Upper lobe of left lung (tissue), 6 donors: Measurements from ENCODE around the gene CERS6. TPM values are rescaled to one million over a fixed set of nuclear protein-coding genes. Genes with fewer than 3 reads are reported as not detected.
A peak's percentile ranks its signal among the peaks of the same experiment; 100 is the strongest.

Source experiments
- ATAC-seq, 2 donors: fragments of 200-7000 bp; cut with Tn5 transposase; one replicate each; pipeline ENCODE4 v1.9.1; 2022; ENCODE audit warnings: mild to moderate bottlenecking in 2 of 2, moderate library complexity in 2 of 2; ENCODE audit not compliant: low FRiP score in 2 of 2
- DNase-seq, 2 donors: peaks; one replicate each; pipeline ENCODE4 v3.0.0-alpha.2; 2019 to 2020
- H3K27ac ChIP-seq, 4 donors: fragments of 200-600 bp; sonication (generic); one replicate each; pipeline ENCODE4 v1.5.1; 2016 to 2019
- H3K27me3 ChIP-seq, 4 donors: fragments of 200-600 bp; sonication (generic); one replicate each; pipeline ENCODE4 v1.5.1; 2017 to 2019
- H3K36me3 ChIP-seq, 4 donors: fragments of 200-600 bp; sonication (generic); one replicate each; pipeline ENCODE4 v1.5.1; 2016 to 2019
- H3K4me1 ChIP-seq, 4 donors: fragments of 200-600 bp; sonication (generic); one replicate each; pipeline ENCODE4 v1.5.1; 2018 to 2019
- H3K4me3 ChIP-seq, 4 donors: fragments of 200-600 bp; sonication (generic); one replicate each; pipeline ENCODE4 v1.5.1; 2017 to 2019; ENCODE audit warnings: mild to moderate bottlenecking in 2 of 4, moderate library complexity in 1 of 4
- H3K9me3 ChIP-seq, 4 donors: fragments of 200-600 bp; sonication (generic); one replicate each; pipeline ENCODE4 v1.5.1; 2018 to 2019
- EP300 ChIP-seq, 4 donors: sonication (generic); formaldehyde crosslinking; IDR thresholded peaks; one replicate each; pipeline ENCODE4 v1.5.1; 2017; ENCODE audit warnings: antibody characterized with exemption in 4 of 4, control low read depth in 2 of 4
- POLR2A ChIP-seq, 4 donors: fragments of 450-650 bp; IDR thresholded peaks; one replicate each; pipeline ENCODE4 v1.5.1; 2016 to 2017; ENCODE audit warnings: antibody characterized with exemption in 4 of 4, mild to moderate bottlenecking in 2 of 4
- POLR2AphosphoS5 ChIP-seq, 2 donors: sonication (generic); formaldehyde crosslinking; IDR thresholded peaks; one replicate each; pipeline ENCODE4 v1.5.1; 2017; ENCODE audit warnings: antibody characterized with exemption in 2 of 2
- WGBS, 2 donors: methylation state at CpG; one replicate each; pipeline ENCODE4 v1.1.5; 2017 to 2018; 5-methylcytosine and 5-hydroxymethylcytosine counted together
- total RNA-seq, 6 donors: library from RNA; depleted of rRNA in 4 of 6; stranded (reverse); fragments of >200 nt in 4 of 6; gene quantifications; one replicate each; pipeline versions ENCODE4 v1.1.0 to v1.2.1, GENCODE V29; 2016 to 2021
- TF ChIP-seq, protein P1 (sequence below), 6 experiments: fragments of 450-650 bp in 4 of 6; fragments of 200-600 bp in 2 of 6; sonication (generic) in 2 of 6; IDR thresholded peaks; one replicate each; pipeline ENCODE4 v1.5.1; 2016 to 2019; ENCODE audit warnings: antibody characterized with exemption in 6 of 6
- donor health status: DM: no; HTN: no; CAD: no; lungs with moderate emphysema.
- donor health status: DM: no; HTN: yes; CAD: no; lungs with severe emphysema.

CERS6 gene
- total RNA-seq, 6 donors from 2014 or later: 7.3 to 24.7 (median 16.6) TPM

- Histone ChIP-seq H3K27me3 (no peaks in the 10 kb centered on the region), H3K36me3 (no peaks in the 10 kb centered on the region), H3K4me3 (no peak overlapping the region), H3K27ac (no peak overlapping the region), H3K4me1 (peaks cover 0 to 8% (median 0%) of the 10 kb centered on the region in 4 donors), H3K9me3 (no peaks in the 10 kb centered on the region)
- 93 to 96% methylated on average over 2 of the region's 2 CpGs for WGBS, 2 donors
- ATAC-seq (no peak), DNase-seq (no peak)
- TF ChIP-seq, protein P1, sequence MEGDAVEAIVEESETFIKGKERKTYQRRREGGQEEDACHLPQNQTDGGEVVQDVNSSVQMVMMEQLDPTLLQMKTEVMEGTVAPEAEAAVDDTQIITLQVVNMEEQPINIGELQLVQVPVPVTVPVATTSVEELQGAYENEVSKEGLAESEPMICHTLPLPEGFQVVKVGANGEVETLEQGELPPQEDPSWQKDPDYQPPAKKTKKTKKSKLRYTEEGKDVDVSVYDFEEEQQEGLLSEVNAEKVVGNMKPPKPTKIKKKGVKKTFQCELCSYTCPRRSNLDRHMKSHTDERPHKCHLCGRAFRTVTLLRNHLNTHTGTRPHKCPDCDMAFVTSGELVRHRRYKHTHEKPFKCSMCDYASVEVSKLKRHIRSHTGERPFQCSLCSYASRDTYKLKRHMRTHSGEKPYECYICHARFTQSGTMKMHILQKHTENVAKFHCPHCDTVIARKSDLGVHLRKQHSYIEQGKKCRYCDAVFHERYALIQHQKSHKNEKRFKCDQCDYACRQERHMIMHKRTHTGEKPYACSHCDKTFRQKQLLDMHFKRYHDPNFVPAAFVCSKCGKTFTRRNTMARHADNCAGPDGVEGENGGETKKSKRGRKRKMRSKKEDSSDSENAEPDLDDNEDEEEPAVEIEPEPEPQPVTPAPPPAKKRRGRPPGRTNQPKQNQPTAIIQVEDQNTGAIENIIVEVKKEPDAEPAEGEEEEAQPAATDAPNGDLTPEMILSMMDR (IDR thresholded peaks at IDR 0.05): no peak
- TF ChIP-seq POLR2A (IDR thresholded peaks at IDR 0.05) (no peak), POLR2AphosphoS5 (IDR thresholded peaks at IDR 0.05) (no peak), EP300 (IDR thresholded peaks at IDR 0.05) (no peak)
These were observed 109.4 kb downstream of the CERS6 start for GRCh38 chr2:168565512-168565911.

- peaks cover 0 to 8% (median 0%) of the 10 kb centered on the region in 4 donors for H3K4me1 ChIP-seq
- H3K27ac ChIP-seq: no peak overlapping the region
- DNase-seq: no peak
- H3K9me3 ChIP-seq: no peaks in the 10 kb centered on the region
- no peak for ATAC-seq
- no peaks in the 10 kb centered on the region for H3K27me3 ChIP-seq
- H3K36me3 ChIP-seq: no peaks in the 10 kb centered on the region
- H3K4me3 ChIP-seq: no peak overlapping the region
- TF ChIP-seq POLR2AphosphoS5 (IDR thresholded peaks at IDR 0.05) (no peak), POLR2A (IDR thresholded peaks at IDR 0.05) (no peak)
- TF ChIP-seq, protein P1 (IDR thresholded peaks at IDR 0.05): no peak
These were observed 111.0 kb downstream of the CERS6 start for GRCh38 chr2:168566974-168567665.

DNA sequence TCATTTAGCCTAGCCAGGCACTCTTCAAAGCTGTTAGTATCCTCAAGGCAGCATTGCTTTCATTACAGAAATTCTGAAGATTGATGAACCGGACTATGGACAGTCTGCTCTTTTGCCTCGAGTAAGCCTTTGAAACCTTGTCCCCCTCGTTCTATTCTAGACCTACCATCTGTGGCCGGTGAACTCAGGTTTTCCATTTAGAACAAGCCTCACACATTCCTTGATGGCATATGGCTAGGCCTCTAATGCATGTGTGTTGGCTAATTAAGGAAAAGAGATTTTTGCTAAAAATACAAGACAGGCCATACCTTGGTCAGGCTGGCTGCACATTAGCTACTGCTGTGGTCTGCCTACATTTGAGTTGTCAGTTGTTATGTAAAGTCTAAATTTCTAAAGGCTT is 111.8 kb downstream of the CERS6 start:
- Histone ChIP-seq H3K4me1 (peaks cover 0 to 8% (median 0%) of the 10 kb centered on the region in 4 donors), H3K36me3 (no peaks in the 10 kb centered on the region), H3K4me3 (no peak overlapping the region), H3K27me3 (no peaks in the 10 kb centered on the region), H3K9me3 (no peaks in the 10 kb centered on the region), H3K27ac (no peak overlapping the region)
- DNase-seq (no peak), ATAC-seq (no peak)
- WGBS, 2 donors: 95 to 96% methylated on average over 4 of the region's 4 CpGs
- no peak for TF ChIP-seq POLR2A (IDR thresholded peaks at IDR 0.05)

- no peaks in the 10 kb centered on the region for H3K27me3 ChIP-seq
- H3K9me3 ChIP-seq: no peaks in the 10 kb centered on the region
- TF ChIP-seq POLR2A (IDR thresholded peaks at IDR 0.05) (no peak), POLR2AphosphoS5 (IDR thresholded peaks at IDR 0.05) (no peak), EP300 (IDR thresholded peaks at IDR 0.05) (no peak)
- TF ChIP-seq, protein P1 (IDR thresholded peaks at IDR 0.05): no peak
- peaks cover 0 to 8% (median 0%) of the 10 kb centered on the region in 4 donors for H3K4me1 ChIP-seq
- DNase-seq (no peak), ATAC-seq (no peak)
- H3K36me3 ChIP-seq: no peaks in the 10 kb centered on the region
- WGBS, 2 donors: 83 to 85% methylated on average over 6 of the region's 6 CpGs
- H3K4me3 ChIP-seq: no peak overlapping the region
- no peak overlapping the region for H3K27ac ChIP-seq
These were observed 112.6 kb downstream of the CERS6 start for GRCh38 chr2:168568476-168569267.

DNA sequence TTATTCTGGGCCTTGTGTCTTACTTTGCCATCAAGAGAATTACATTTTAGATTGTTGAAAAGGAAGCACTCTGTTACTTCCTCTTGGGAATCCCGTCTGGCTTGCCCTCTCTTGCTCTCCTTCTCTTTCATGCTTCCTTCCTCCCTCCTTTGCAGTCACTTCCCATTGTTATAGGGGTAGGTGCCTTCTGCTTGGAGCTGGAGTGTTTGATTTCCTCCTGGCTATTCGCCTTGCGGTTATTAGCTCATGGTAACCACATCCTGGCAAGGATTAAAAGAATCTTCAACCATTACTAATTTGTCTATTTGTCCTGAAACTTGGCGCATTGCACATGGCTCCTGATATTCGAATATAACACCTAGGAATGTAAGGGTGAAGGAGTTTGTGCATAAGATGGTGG is 115.0 kb downstream of the CERS6 start:
- peak in 1 of 2 donors; percentile 52 for ATAC-seq
- no peak for DNase-seq
- Histone ChIP-seq H3K36me3 (no peaks in the 10 kb centered on the region), H3K27me3 (no peaks in the 10 kb centered on the region), H3K4me1 (peaks cover 0 to 4% (median 0%) of the 10 kb centered on the region in 4 donors), H3K27ac (no peak overlapping the region), H3K9me3 (no peaks in the 10 kb centered on the region), H3K4me3 (no peak overlapping the region)
- 58 to 63% methylated on average over 5 of the region's 5 CpGs for WGBS, 2 donors
- no peak for TF ChIP-seq POLR2AphosphoS5 (IDR thresholded peaks at IDR 0.05)
- TF ChIP-seq, protein P1 (IDR thresholded peaks at IDR 0.05): no peak
- TF ChIP-seq POLR2A (IDR thresholded peaks at IDR 0.05): no peak
- no peak for TF ChIP-seq EP300 (IDR thresholded peaks at IDR 0.05)
